Uterus (tissue), 2 donors: ENCODE measurements around the gene XPO5.

Experiments
- CTCF ChIP-seq, 4 experiments: fragments of 200-600 bp in 2 of 4; fragments of 450-650 bp in 2 of 4; sonication (generic) in 2 of 4; IDR thresholded peaks; one replicate each; pipeline ENCODE4 v1.5.1; 2016 to 2019; ENCODE audit warnings: antibody characterized with exemption in 4 of 4, mild to moderate bottlenecking in 2 of 4, moderate library complexity in 1 of 4
- POLR2A ChIP-seq, 2 donors: fragments of 450-650 bp; IDR thresholded peaks; one replicate each; pipeline ENCODE4 v1.6.1; 2016; ENCODE audit warnings: antibody characterized with exemption in 2 of 2, mild to moderate bottlenecking in 1 of 2, moderate library complexity in 1 of 2

- no peak for TF ChIP-seq CTCF (IDR thresholded peaks at IDR 0.05)
- no peak for TF ChIP-seq POLR2A (IDR thresholded peaks at IDR 0.05)
Observed at GRCh38 chr6:43495409-43495941, 80.4 kb downstream of the XPO5 start.
